Type B pancreatic cell (in vitro differentiated cells): ENCODE results near the gene MTMR6. TPM values are rescaled to one million over a fixed set of nuclear protein-coding genes. Genes with fewer than 3 reads are reported as not detected.

Experiments
- DNase-seq: peaks from one replicate; pipeline ENCODE4 v3.0.0; 2021; ENCODE audit warnings: mixed read lengths; ENCODE audit not compliant: unreplicated experiment; ENCODE audit errors: extremely low spot score
- H3K27ac Mint-ChIP-seq: 2 replicates; pipeline ENCODE4 v1.8.0; 2021; ENCODE audit warnings: mild to moderate bottlenecking, mixed read lengths
- H3K27me3 Mint-ChIP-seq: 2 replicates; pipeline ENCODE4 v1.8.0; 2021; ENCODE audit warnings: mixed read lengths
- H3K36me3 Mint-ChIP-seq: 2 replicates; pipeline ENCODE4 v1.8.0; 2021; ENCODE audit warnings: mixed read lengths
- H3K4me1 Mint-ChIP-seq: one replicate; pipeline ENCODE4 v1.8.0; 2021; ENCODE audit warnings: mixed read lengths; ENCODE audit not compliant: unreplicated experiment
- H3K4me3 Mint-ChIP-seq: 2 replicates; pipeline ENCODE4 v1.8.0; 2021; ENCODE audit warnings: mild to moderate bottlenecking, mixed read lengths
- H3K9me3 Mint-ChIP-seq: 2 replicates; pipeline ENCODE4 v1.8.0; 2021; ENCODE audit warnings: mixed read lengths
- CTCF ChIP-seq: fragments of 200-600 bp; sonication (generic); conservative IDR thresholded peaks from 2 replicates; pipeline ENCODE4 v1.5.0; 2021; ENCODE audit warnings: antibody characterized with exemption, mild to moderate bottlenecking
- total RNA-seq: library from RNA; stranded (reverse); gene quantifications from 2 replicates; pipeline ENCODE4 v1.2.1, GENCODE V29; 2021; ENCODE audit warnings: low replicate concordance

Gene MTMR6
- total RNA-seq, 1 donor from 2014 or later, result 11.4 TPM

GRCh38 chr13:25286308-25286968 lies 850 bp downstream of the MTMR6 start:
- peak overlapping the region; percentile 94 for H3K4me3 Mint-ChIP-seq
- H3K4me1 Mint-ChIP-seq, result peaks cover 10% of the 10 kb centered on the region
- peaks cover 26% of the 10 kb centered on the region for H3K27me3 Mint-ChIP-seq
- TF ChIP-seq CTCF, result no peak
- peak overlapping the region; percentile 92 for H3K27ac Mint-ChIP-seq
- no peak for DNase-seq
- H3K36me3 Mint-ChIP-seq, result no peaks in the 10 kb centered on the region
- no peaks in the 10 kb centered on the region for H3K9me3 Mint-ChIP-seq

GRCh38 chr13:25281935-25282332 lies 5.4 kb downstream of the MTMR6 start:
- Mint-ChIP-seq H3K9me3 (no peaks in the 10 kb centered on the region), H3K27me3 (peaks cover 3% of the 10 kb centered on the region), H3K4me3 (no peak overlapping the region), H3K36me3 (peaks cover 4% of the 10 kb centered on the region), H3K4me1 (peaks cover 10% of the 10 kb centered on the region), H3K27ac (no peak overlapping the region)
- no peak for DNase-seq
- no peak for TF ChIP-seq CTCF

DNA sequence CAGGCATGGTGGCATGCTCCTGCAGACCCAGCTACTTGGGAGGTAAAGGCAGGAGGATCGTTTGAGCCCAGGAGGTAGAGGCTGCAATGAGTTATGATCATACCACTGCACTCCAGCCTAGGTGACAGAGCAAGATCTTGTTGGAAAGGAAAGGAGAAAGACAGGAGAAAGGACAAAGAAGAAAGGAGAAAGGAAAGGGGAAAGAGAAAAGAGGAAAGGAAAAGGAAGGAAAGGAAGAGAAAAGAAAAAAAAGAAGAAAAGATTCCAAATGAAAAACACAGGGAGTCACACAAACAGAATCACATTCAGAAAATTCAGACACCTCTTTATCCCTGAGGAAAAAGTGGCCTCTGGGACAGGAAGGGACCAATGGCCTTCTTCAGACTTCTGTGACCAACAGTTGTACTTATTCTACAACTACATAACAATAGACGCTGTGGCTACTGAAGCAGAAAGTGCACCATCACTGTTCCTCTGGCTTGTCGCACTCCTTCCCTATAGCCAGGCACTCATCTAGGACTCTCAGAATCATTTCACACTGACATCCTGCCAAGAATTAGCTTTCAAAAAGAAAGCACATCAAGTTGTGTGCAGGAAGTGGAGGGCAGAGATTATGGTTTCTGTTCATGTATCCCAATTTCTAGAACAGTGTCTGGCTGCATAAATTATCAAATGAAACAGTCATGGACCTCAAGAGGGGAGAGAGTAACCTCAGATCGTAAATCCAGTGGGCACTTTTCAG lies 5.9 kb downstream of the MTMR6 start:
- no peak for TF ChIP-seq CTCF
- no peak overlapping the region for H3K27ac Mint-ChIP-seq
- peaks cover 4% of the 10 kb centered on the region for H3K36me3 Mint-ChIP-seq
- H3K9me3 Mint-ChIP-seq, result no peaks in the 10 kb centered on the region
- DNase-seq, result no peak
- peaks cover under 1% of the 10 kb centered on the region for H3K27me3 Mint-ChIP-seq
- H3K4me1 Mint-ChIP-seq, result peaks cover 6% of the 10 kb centered on the region
- no peak overlapping the region for H3K4me3 Mint-ChIP-seq

DNA sequence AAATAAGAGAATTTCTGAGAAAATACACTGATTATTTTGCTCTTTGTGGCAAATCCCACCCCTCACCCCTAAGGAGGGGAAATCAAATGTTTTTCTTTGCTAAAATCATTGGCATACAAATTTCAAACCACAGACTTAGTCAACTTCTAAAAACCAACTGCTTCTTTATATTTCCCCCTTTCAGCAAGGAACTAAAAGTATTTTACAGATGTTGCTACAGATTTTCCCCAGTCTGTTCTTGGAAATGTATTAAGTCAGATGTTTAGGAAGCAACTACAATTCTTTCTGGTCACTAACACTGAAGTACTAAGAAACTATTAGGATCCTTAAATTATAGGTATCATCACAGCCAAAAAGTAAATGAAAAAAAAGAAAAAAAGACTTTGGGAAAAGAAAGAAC lies 6.9 kb downstream of the MTMR6 start:
- no peak for DNase-seq
- H3K36me3 Mint-ChIP-seq, result peaks cover 4% of the 10 kb centered on the region
- no peak overlapping the region for H3K27ac Mint-ChIP-seq
- H3K9me3 Mint-ChIP-seq, result no peaks in the 10 kb centered on the region
- no peak overlapping the region for H3K4me3 Mint-ChIP-seq
- no peaks in the 10 kb centered on the region for H3K4me1 Mint-ChIP-seq
- no peaks in the 10 kb centered on the region for H3K27me3 Mint-ChIP-seq
- TF ChIP-seq CTCF, result no peak

DNA sequence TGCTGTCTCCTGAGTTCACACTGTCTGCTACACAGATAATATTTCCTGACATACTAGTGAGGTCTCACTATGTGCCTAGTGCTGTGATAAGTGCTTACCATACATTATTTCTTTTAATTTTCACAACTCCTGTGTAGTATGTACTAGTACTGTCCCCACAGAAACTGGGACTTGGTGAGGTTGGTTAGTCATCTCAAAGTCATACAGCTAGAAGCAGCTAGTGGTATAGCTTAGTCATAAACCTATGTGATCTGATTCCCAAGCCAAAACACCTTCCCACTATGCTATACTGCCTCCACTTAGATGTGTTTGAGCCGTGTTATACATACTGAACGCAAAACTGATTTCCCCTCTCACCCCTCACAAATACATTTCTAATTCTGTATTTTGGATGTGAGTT lies 10.5 kb downstream of the MTMR6 start:
- H3K4me3 Mint-ChIP-seq, result no peak overlapping the region
- H3K9me3 Mint-ChIP-seq, result no peaks in the 10 kb centered on the region
- H3K4me1 Mint-ChIP-seq, result no peaks in the 10 kb centered on the region
- H3K27ac Mint-ChIP-seq, result no peak overlapping the region
- no peak for TF ChIP-seq CTCF
- no peak for DNase-seq
- no peaks in the 10 kb centered on the region for H3K27me3 Mint-ChIP-seq
- peaks cover 7% of the 10 kb centered on the region for H3K36me3 Mint-ChIP-seq
